Measurements from ENCODE around the gene UPP1.

UPP1 gene

GRCh38 chr7:48150086-48150485, 61.0 kb downstream of the UPP1 start:
- in situ Hi-C loops (cut with HindIII; ENCODE audit: low sequenced_read_pairs) = no loop called here

GRCh38 chr7:48154792-48155413, 65.8 kb downstream of the UPP1 start:
- in situ Hi-C loops (cut with HindIII; ENCODE audit: low sequenced_read_pairs) = loop anchor here (5.0 kb wide), 1 partner anchor 92 kb away; no protein-coding TSS in a partner anchor
